CD4-positive, alpha-beta T cell treated with Interleukin-4 for 4 hours (primary cell): ENCODE measurements around the gene DHRSX.
"Not testable (repeated sequence)": the region's sequence is repeated elsewhere in the genome, so short reads cannot be mapped to it uniquely, and the experiment has no call there.

ENCODE experiments used
- DNase-seq: peaks from one replicate; pipeline ENCODE4 v3.0.0-alpha.2; 2020

Gene DHRSX

GRCh38 chrX:2242326-2242725 is 258.4 kb downstream of the DHRSX start:
- no peak for DNase-seq

- DNase-seq: not testable (repeated sequence)
Observed at GRCh38 chrX:2241496-2241895, 259.3 kb downstream of the DHRSX start.

GRCh38 chrX:2240761-2241160 is 260.0 kb downstream of the DHRSX start:
- DNase-seq: not testable (repeated sequence)

- DNase-seq: no peak
Observed at GRCh38 chrX:2237976-2238375, 262.8 kb downstream of the DHRSX start.

DNA sequence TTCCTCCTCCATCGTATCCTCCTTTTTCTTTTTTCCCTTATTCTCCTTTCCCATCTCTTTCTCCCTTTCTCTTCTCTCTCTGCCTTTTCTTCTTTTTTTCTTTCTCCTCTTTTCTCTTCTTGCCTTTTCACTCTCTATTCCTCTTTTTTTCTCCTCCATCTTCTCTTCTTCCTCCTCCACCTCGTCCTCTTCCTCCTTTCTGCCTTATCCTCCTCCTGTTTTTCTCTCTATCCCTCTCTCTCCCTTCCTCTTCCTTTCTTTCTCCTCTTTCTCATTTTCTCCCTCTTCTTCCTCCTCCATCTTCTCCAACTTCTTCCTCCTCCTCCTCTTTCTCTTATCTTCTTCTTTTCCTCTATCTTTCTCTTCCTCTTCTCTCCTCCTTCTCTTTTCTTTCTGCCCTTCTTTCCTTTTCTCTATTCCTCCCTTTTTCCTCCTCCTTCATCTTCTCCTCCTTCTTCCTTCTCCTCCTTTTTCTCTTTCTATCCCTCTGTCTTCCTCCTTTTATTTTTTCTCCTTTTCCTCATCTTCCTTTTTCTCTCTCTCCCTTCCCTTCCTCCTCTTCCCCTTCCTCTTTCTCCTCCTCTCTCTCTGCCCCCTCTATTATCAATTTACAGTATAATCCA is 269.1 kb downstream of the DHRSX start:
- DNase-seq: no peak

- DNase-seq: no peak
Observed at GRCh38 chrX:2230457-2230856, 270.3 kb downstream of the DHRSX start.

GRCh38 chrX:2228536-2228935 is 272.2 kb downstream of the DHRSX start:
- DNase-seq: no peak

GRCh38 chrX:2226906-2227656 is 273.7 kb downstream of the DHRSX start:
- DNase-seq: no peak

GRCh38 chrX:2226182-2226581 is 274.6 kb downstream of the DHRSX start:
- no peak for DNase-seq

- DNase-seq: no peak
Observed at GRCh38 chrX:2224597-2225235, 276.1 kb downstream of the DHRSX start.

GRCh38 chrX:2224161-2224560 is 276.6 kb downstream of the DHRSX start:
- DNase-seq: no peak

GRCh38 chrX:2220829-2221567 is 279.8 kb downstream of the DHRSX start:
- DNase-seq: no peak

DNA sequence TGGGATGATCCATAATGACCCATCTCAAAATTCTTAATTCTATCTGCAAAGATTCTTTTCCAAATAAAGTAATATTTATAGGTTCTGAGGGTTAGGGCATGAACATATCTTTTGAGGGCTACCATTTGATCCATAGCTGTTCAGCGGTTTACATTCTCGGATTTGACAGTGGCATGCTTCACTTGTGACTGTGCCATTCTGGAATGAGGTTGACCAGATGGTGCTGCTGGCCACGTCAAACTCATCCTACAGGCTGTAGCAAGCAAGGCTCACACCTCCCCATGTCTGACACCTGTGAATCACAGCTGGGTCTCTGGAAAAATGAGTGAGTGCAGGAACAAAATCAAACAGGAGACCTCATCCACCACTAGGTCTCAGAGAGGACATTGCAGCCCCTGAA is 280.5 kb downstream of the DHRSX start:
- no peak for DNase-seq

DNA sequence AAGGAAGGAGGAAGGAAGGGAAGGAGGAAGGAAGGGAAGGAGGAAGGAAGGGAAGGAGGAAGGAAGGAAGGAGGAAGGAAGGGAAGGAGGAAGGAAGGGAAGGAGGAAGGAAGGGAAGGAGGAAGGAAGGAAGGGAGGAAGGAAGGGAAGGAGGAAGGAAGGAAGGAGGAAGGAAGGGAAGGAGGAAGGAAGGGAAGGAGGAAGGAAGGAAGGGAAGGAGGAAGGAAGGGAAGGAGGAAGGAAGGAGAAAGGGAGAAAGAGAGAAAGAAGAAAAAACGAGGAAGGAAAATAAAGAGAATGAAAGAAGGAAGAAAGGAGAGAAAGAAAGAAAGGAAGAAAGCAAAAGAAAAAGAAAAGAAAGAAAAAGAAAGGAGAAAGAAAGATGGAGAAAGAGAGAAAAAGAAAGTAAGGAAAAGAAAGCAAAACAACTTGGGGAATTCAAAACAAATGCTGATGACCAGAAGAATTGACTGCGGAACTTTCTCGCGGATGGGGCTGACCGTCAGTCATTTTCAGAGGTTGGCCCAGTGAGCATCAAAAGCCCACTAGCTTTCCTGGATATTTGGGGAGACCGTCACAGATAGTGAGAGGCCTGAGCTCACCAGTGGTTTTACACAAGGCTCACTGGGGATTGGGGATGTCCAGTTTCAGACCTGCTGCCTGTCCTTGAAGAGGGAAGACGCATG is 286.5 kb downstream of the DHRSX start:
- DNase-seq: not testable (repeated sequence)

DNA sequence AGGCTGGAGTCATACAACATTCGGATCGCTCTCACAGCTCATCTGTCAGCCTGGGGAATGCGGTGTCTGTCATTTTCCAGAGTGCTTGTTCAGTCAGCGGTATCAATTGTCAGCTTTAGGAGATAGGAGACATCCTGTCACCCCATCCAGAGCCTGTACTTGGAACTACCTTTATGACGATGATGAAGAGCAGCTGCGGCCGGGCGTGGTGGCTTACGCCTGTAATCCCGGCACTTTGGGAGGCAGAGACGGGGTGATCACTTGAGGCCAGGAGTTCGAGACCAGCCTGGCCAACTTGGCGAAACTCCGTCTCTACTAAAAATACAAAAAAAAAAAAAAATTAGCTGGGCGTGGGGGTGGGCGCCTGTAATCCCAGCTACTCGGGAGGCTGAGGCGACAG is 289.1 kb downstream of the DHRSX start:
- DNase-seq: not testable (repeated sequence)

GRCh38 chrX:2193273-2193592 is 307.5 kb downstream of the DHRSX start:
- DNase-seq: no peak

- no peak for DNase-seq
Observed at GRCh38 chrX:2192584-2193272, 308.0 kb downstream of the DHRSX start.

DNA sequence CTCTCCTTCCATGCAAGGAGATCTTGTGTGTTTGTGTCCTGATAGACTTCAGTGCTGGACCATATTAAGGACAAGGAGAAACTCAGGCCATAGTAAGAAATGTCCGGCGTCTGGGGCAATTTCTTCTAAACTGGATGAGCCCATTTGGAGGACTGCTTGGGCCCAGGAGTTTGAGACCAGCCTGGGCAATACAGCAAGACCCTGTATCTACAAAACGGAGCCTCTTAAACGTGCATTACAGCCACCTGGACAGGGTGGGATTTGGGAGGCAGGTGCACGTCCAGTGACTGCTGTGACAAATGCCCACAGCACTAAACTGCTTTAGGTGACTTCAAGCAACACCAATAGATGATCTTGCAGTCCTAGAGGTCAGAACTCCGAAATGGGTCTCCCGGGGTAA is 311.9 kb downstream of the DHRSX start:
- DNase-seq: no peak

- DNase-seq: no peak
Observed at GRCh38 chrX:2188330-2188792, 312.4 kb downstream of the DHRSX start.

DNA sequence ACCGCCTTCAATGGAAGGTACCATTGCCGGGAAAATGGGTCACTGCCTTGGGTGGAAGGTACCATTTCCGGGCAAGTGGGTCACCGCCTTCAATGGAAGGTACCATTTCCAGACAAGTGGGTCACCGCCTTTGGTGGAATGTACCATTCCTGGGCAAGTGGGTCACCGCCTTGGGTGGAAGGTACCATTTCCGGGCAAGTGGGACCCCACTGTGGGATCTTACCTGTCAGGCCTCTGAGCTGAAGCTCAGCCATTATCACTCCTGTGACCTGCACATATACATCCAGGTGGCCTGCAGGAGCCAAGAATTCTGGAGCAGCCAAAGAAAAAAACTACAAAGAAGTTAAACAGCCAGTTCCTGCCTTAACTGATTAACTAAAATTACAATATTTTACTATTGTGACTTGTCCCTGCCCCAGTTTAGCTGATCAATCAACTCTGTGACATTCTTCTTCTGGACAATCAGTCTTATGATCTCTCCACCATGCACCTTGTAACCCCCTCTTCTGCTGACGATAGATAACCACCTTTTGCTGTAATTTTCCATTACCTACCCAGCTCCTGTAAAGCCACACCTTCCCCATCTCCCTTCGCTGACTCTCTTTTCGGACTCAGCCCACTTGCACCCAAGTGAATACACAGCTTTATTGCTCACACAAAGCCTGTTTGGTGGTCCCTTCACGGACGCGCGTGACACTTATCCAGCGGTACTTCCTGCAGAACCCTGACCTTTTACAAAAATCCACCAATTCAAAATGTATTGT is 313.2 kb downstream of the DHRSX start:
- DNase-seq: no peak

GRCh38 chrX:2185341-2186082 is 315.3 kb downstream of the DHRSX start:
- DNase-seq: no peak
